ENCODE measurements around the gene CCDC88A. TPM values are rescaled to one million over a fixed set of nuclear protein-coding genes. Genes with fewer than 3 reads are reported as not detected.
"Not testable (repeated sequence)": the region's sequence is repeated elsewhere in the genome, so short reads cannot be mapped to it uniquely, and the experiment has no call there.

Gene CCDC88A
- total and polyA plus RNA-seq, 8 donors, result 6.2 to 95.1 (median 31.6) TPM

DNA sequence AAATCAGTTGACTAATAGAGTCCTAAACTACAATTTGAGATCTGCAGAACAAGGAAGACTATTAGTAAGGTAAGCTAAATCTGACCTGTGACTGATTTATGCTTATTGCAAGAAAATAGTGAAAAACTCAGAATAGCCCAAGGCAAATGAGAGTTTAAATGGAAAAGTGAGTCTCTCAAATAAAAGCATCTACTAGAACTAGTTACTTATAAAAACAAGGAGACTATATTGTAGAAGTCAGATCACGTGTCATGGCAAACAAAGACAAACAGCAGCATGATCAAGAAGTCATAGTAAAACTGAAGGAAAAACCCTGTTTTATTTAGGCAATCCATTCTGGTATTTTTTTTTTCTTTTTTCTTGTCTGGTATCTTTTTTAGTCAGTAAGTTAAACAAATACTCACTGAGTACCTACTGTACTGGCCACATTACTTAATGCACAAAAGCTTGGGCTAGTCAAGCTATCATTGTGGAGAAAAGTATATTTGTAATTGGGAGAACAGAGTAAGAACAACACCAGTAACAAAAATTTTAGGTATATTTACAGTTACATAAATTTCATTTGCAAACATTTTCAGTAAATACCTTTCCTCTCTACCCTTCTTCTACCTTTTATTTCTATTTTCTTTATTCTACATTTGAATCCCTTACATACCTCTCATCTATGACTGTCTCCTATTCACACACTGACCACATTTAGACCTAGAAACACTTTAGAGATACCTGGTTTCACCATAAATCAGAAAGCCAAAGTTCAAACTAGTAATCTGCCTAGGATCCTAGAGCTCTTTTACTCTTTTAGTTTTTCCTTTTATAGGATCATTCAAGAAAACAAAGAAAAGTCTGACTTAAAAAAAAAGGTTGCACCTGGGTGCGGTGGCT, 23.7 kb downstream of the CCDC88A start:
- Histone ChIP-seq H3K27me3 (no peaks in the 10 kb centered on the region), H3K9me3 (no peaks in the 10 kb centered on the region), H3K4me1 (peaks cover 0 to 6% (median 0%) of the 10 kb centered on the region in 4 donors), H3K36me3 (no peaks in the 10 kb centered on the region), H3K27ac (no peak overlapping the region), H3K4me3 (no peak overlapping the region)
- intact Hi-C loops (cut with DNase I; ENCODE audit: low total_unique reads), result no loop called here
- DNase-seq, result no peak
- 58 to 63% (median 59%) methylated on average over 2 of the region's 2 CpGs for WGBS, 5 donors
- TF ChIP-seq, protein P1, sequence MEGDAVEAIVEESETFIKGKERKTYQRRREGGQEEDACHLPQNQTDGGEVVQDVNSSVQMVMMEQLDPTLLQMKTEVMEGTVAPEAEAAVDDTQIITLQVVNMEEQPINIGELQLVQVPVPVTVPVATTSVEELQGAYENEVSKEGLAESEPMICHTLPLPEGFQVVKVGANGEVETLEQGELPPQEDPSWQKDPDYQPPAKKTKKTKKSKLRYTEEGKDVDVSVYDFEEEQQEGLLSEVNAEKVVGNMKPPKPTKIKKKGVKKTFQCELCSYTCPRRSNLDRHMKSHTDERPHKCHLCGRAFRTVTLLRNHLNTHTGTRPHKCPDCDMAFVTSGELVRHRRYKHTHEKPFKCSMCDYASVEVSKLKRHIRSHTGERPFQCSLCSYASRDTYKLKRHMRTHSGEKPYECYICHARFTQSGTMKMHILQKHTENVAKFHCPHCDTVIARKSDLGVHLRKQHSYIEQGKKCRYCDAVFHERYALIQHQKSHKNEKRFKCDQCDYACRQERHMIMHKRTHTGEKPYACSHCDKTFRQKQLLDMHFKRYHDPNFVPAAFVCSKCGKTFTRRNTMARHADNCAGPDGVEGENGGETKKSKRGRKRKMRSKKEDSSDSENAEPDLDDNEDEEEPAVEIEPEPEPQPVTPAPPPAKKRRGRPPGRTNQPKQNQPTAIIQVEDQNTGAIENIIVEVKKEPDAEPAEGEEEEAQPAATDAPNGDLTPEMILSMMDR (IDR thresholded peaks at IDR 0.05), result no peak
- no peak for TF ChIP-seq EP300 (IDR thresholded peaks at IDR 0.05)
- TF ChIP-seq POLR2A (IDR thresholded peaks at IDR 0.05), result no peak
- no peak for TF ChIP-seq POLR2AphosphoS5 (IDR thresholded peaks at IDR 0.05)

DNA sequence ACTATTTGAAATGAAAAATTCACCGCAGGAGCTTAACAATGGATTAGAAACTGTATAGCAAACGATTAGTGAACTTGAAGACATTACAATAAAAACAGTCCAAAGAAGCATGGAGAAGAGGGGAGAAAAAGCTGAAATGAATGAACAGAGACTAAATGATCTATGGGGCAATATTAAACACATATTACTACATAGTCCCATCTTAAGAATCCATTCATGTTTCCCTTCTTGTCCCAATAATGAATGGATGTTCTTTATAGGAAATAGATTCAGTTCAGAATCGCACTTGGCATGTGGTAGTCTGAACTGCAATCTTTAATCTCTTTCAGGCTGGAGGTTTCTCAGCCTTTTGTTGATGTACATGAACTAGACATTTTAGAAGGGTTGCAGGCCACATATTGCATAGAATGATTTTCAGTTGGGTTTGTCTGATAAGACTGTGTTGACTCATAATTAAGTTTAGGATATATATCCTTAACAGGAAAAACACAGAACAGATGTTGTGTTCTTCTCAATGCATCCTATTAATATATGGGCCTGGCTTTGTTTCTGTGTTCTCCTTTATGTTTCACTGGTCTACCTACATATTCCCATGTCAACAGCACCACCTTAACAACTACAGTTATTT, 27.9 kb downstream of the CCDC88A start:
- DNase-seq, result no peak
- no peak overlapping the region for H3K4me3 ChIP-seq
- H3K36me3 ChIP-seq, result no peaks in the 10 kb centered on the region
- H3K4me1 ChIP-seq, result peaks cover 0 to 6% (median 0%) of the 10 kb centered on the region in 4 donors
- H3K27ac ChIP-seq, result no peak overlapping the region
- H3K27me3 ChIP-seq, result no peaks in the 10 kb centered on the region
- TF ChIP-seq, protein P1 (IDR thresholded peaks at IDR 0.05), result no peak
- no peak for TF ChIP-seq POLR2A (IDR thresholded peaks at IDR 0.05)
- TF ChIP-seq POLR2AphosphoS5 (IDR thresholded peaks at IDR 0.05), result no peak
- TF ChIP-seq EP300 (IDR thresholded peaks at IDR 0.05), result no peak
- WGBS, 5 donors, result 75 to 84% (median 81%) methylated on average over 3 of the region's 3 CpGs
- intact Hi-C loops (cut with DNase I; ENCODE audit: low total_unique reads), result no loop called here
- no peaks in the 10 kb centered on the region for H3K9me3 ChIP-seq

GRCh38 chr2:55391155-55391554, 28.5 kb downstream of the CCDC88A start:
- Histone ChIP-seq H3K4me3 (no peak overlapping the region), H3K27me3 (no peaks in the 10 kb centered on the region), H3K9me3 (no peaks in the 10 kb centered on the region), H3K36me3 (no peaks in the 10 kb centered on the region), H3K4me1 (peaks cover 0 to 6% (median 0%) of the 10 kb centered on the region in 4 donors), H3K27ac (no peak overlapping the region)
- DNase-seq, result no peak
- TF ChIP-seq, protein P1 (IDR thresholded peaks at IDR 0.05), result no peak
- no peak for TF ChIP-seq POLR2AphosphoS5 (IDR thresholded peaks at IDR 0.05)
- TF ChIP-seq POLR2A (IDR thresholded peaks at IDR 0.05), result no peak
- TF ChIP-seq EP300 (IDR thresholded peaks at IDR 0.05), result no peak
- intact Hi-C loops (cut with DNase I; ENCODE audit: low total_unique reads), result no loop called here
- 80 to 89% (median 83%) methylated on average over 2 of the region's 2 CpGs for whole genome bisulfite sequencing, 5 donors

- H3K9me3 ChIP-seq; H3K4me1 ChIP-seq; H3K27ac ChIP-seq; H3K27me3 ChIP-seq; DNase-seq; H3K36me3 ChIP-seq; H3K4me3 ChIP-seq; intact Hi-C loops (cut with DNase I; ENCODE audit: low total_unique reads): not testable (repeated sequence)
- WGBS, 5 donors, result 83 to 93% (median 88%) methylated on average over 10 of the region's 10 CpGs
These were observed 34.1 kb downstream of the CCDC88A start for GRCh38 chr2:55385516-55385915.
